Esophagus squamous epithelium (tissue), 5 donors: ENCODE results near the gene PLK1. TPM values are rescaled to one million over a fixed set of nuclear protein-coding genes. Genes with fewer than 3 reads are reported as not detected.

Source experiments
- DNase-seq: peaks from one replicate; lab custom pipeline; 2025; lab: John Stamatoyannopoulos, UW
- H3K27ac ChIP-seq, 4 donors: fragments of 200-600 bp; sonication (generic); one replicate each; pipeline ENCODE4 v1.5.1; 2016 to 2019; ENCODE audit warnings: mild to moderate bottlenecking in 1 of 4
- H3K27me3 ChIP-seq, 4 donors: fragments of 200-600 bp; sonication (generic); 1 replicate in 3 of 4; 2 replicates in 1 of 4; pipeline versions ENCODE4 v1.5.1 to v1.6.0; 2017 to 2021; ENCODE audit warnings: antibody characterized with exemption in 1 of 4
- H3K36me3 ChIP-seq, 3 donors: fragments of 200-600 bp; sonication (generic); one replicate each; pipeline ENCODE4 v1.5.1; 2016 to 2019
- H3K4me1 ChIP-seq, 3 donors: fragments of 200-600 bp; sonication (generic); one replicate each; pipeline ENCODE4 v1.5.1; 2017 to 2019
- H3K4me3 ChIP-seq, 4 donors: fragments of 200-600 bp; sonication (generic); 1 replicate in 3 of 4; 2 replicates in 1 of 4; pipeline ENCODE4 v1.5.1; 2016 to 2019; ENCODE audit warnings: mild to moderate bottlenecking in 2 of 4, moderate library complexity in 1 of 4
- H3K9me3 ChIP-seq, 3 donors: fragments of 200-600 bp; sonication (generic); one replicate each; pipeline ENCODE4 v1.5.1; 2016 to 2019
- POLR2A ChIP-seq, 4 donors: fragments of 450-650 bp; IDR thresholded peaks; one replicate each; pipeline ENCODE4 v1.6.1; 2017; ENCODE audit warnings: antibody characterized with exemption in 4 of 4, mild to moderate bottlenecking in 4 of 4, moderate library complexity in 3 of 4
- WGBS, 2 donors: methylation state at CpG; one replicate each; pipeline ENCODE4 v1.1.5; 2018; 5-methylcytosine and 5-hydroxymethylcytosine counted together
- intact Hi-C: fragments of 100-400 bp; cut with DNase I; formaldehyde crosslinking; loops from one replicate; pipeline ENCODE4 v1.15.0; 2022
- total RNA-seq, 4 donors: library from RNA; depleted of rRNA; stranded (reverse); fragments of >200 nt; gene quantifications; one replicate each; pipeline ENCODE4 v1.1.0, GENCODE V29; 2016
- TF ChIP-seq, protein P1 (sequence below), 6 experiments: fragments of 450-650 bp in 4 of 6; fragments of 200-600 bp in 2 of 6; sonication (generic) in 2 of 6; IDR thresholded peaks; one replicate each; pipeline ENCODE4 v1.5.1; 2016 to 2019; ENCODE audit warnings: antibody characterized with exemption in 6 of 6, mild to moderate bottlenecking in 4 of 6, moderate library complexity in 4 of 6
- donor health status: DM: yes; HTN: yes; CAD: no.

The PLK1 gene
- total RNA-seq, 4 donors from 2014 or later: 13.0 to 45.3 (median 17.7) TPM

GRCh38 chr16:23694265-23694643 is 15.6 kb downstream of the PLK1 start:
- peaks cover 8 to 22% (median 16%) of the 10 kb centered on the region in 3 donors for H3K36me3 ChIP-seq
- intact Hi-C loops: no loop called here
- no peaks in the 10 kb centered on the region for H3K9me3 ChIP-seq
- no peak overlapping the region for H3K4me3 ChIP-seq
- H3K27me3 ChIP-seq: peaks cover 0 to 6% (median 0%) of the 10 kb centered on the region in 4 donors
- peaks cover 0 to 15% (median 0%) of the 10 kb centered on the region in 3 donors for H3K4me1 ChIP-seq
- H3K27ac ChIP-seq: no peak overlapping the region
- 96 to 100% methylated on average over 4 of the region's 4 CpGs for WGBS, 2 donors
- TF ChIP-seq, protein P1, sequence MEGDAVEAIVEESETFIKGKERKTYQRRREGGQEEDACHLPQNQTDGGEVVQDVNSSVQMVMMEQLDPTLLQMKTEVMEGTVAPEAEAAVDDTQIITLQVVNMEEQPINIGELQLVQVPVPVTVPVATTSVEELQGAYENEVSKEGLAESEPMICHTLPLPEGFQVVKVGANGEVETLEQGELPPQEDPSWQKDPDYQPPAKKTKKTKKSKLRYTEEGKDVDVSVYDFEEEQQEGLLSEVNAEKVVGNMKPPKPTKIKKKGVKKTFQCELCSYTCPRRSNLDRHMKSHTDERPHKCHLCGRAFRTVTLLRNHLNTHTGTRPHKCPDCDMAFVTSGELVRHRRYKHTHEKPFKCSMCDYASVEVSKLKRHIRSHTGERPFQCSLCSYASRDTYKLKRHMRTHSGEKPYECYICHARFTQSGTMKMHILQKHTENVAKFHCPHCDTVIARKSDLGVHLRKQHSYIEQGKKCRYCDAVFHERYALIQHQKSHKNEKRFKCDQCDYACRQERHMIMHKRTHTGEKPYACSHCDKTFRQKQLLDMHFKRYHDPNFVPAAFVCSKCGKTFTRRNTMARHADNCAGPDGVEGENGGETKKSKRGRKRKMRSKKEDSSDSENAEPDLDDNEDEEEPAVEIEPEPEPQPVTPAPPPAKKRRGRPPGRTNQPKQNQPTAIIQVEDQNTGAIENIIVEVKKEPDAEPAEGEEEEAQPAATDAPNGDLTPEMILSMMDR (IDR thresholded peaks at IDR 0.05): no peak
- no peak for TF ChIP-seq POLR2A (IDR thresholded peaks at IDR 0.05)
- DNase-seq: no peak

DNA sequence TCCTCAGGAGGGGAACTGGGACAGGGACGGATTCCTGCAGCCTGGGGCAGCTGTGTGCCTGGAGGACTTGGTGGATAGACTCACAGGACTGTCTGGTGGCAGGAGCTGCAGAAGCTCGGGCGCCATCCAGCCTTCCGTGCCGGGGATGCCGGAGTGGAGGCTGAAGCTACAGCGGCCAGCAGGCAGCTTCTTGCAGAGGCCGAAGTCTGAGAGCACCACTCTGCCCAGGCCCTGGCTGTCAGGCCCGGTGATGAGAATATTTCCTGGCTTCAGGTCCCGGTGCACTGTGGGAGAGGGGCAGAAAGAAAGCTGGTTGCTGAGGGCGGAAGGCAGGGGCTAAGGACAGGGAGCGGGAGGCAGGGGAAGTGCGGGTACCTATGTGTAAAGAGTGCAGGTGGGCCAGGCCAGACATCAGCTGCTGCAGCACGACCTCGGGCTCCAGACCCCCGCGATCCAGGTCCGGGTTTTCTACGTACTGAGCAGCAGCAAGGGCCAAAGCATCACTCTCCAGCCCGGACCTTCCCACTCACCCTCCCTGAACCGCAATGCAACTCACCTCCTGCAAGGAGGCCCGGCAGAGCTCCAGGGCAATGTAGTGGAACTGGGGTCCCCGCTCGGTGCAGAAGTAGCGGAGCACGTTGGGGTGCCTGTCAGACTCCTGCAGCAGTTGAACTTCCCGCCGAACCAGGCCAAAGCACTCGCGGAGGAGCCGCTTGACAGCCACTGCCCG is 16.1 kb downstream of the PLK1 start:
- Histone ChIP-seq H3K27ac (no peak overlapping the region), H3K36me3 (peaks cover 2 to 16% (median 11%) of the 10 kb centered on the region in 3 donors), H3K4me3 (peak overlapping the region in 2 of 4 donors; percentile 12 to 15), H3K4me1 (peaks cover 0 to 18% (median 0%) of the 10 kb centered on the region in 3 donors), H3K27me3 (peaks cover 0 to 6% (median 0%) of the 10 kb centered on the region in 4 donors), H3K9me3 (no peaks in the 10 kb centered on the region)
- DNase-seq: no peak
- intact Hi-C loops: no loop called here
- no peak for TF ChIP-seq POLR2A (IDR thresholded peaks at IDR 0.05)
- TF ChIP-seq, protein P1 (IDR thresholded peaks at IDR 0.05): no peak
- WGBS, 2 donors: 24 to 31% methylated on average over 10 to 22 of the region's 32 CpGs

DNA sequence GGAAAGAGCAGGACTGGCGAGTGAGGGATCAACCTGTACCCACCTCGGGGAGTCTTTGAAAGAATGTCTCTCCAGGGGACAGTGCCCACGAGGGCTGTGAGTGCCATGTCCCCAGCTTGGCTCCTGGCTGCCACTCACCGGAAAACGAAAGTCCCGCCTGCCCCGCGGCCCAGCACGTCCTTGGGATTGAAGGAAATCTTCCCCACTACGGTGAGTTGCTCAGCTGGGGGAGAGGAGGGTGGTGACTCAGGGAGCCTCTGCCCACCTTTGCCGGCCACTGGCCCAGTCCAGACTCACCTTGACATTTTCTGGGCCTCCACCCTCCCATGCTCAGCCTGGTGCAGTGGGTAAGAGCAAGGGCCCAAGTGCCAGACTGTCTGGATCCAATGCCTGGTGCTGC is 17.1 kb downstream of the PLK1 start:
- no peaks in the 10 kb centered on the region for H3K9me3 ChIP-seq
- no peak overlapping the region for H3K27ac ChIP-seq
- peaks cover 0 to 18% (median 0%) of the 10 kb centered on the region in 3 donors for H3K4me1 ChIP-seq
- intact Hi-C loops: no loop called here
- TF ChIP-seq POLR2A (IDR thresholded peaks at IDR 0.05): no peak
- TF ChIP-seq, protein P1 (IDR thresholded peaks at IDR 0.05): no peak
- peaks cover 0 to 11% (median 0%) of the 10 kb centered on the region in 4 donors for H3K27me3 ChIP-seq
- no peak overlapping the region for H3K4me3 ChIP-seq
- H3K36me3 ChIP-seq: peaks cover 0 to 7% (median 1%) of the 10 kb centered on the region in 3 donors
- WGBS, 2 donors: 73 to 80% methylated on average over 6 of the region's 11 CpGs
- no peak for DNase-seq

GRCh38 chr16:23699100-23699499 is 20.4 kb downstream of the PLK1 start:
- Histone ChIP-seq H3K4me3 (no peak overlapping the region), H3K27me3 (peaks cover 0 to 15% (median 0%) of the 10 kb centered on the region in 4 donors), H3K4me1 (peaks cover 0 to 18% (median 0%) of the 10 kb centered on the region in 3 donors), H3K27ac (peak overlapping the region in 3 of 4 donors; percentile 3 to 45 (median 39)), H3K9me3 (peaks cover 0 to 4% (median 0%) of the 10 kb centered on the region in 3 donors), H3K36me3 (no peaks in the 10 kb centered on the region)
- DNase-seq: no peak
- intact Hi-C loops: no loop called here
- WGBS, 2 donors: 57 to 75% methylated on average over 3 to 4 of the region's 4 CpGs
- TF ChIP-seq, protein P1 (IDR thresholded peaks at IDR 0.05): no peak
- no peak for TF ChIP-seq POLR2A (IDR thresholded peaks at IDR 0.05)

DNA sequence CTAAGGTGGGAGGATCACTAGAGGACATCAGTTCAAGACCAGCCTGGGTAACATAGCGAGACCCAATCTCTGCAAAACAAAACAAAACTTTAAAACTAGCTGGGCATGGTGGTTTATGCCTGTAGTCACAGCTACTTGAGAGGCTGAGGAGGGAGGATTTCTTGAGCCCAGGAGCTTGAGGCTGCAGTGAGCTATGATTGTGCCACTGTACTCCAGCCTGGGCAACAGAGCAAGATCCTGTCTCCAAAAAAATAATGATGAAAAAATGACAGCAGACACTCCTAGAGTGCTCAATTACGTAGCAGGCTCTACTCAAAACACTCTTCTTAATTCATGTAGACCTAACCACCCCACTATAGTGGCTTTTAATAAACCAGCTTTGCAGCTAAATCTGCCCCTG is 21.4 kb downstream of the PLK1 start:
- DNase-seq: no peak
- Histone ChIP-seq H3K36me3 (no peaks in the 10 kb centered on the region), H3K27me3 (peaks cover 0 to 19% (median 0%) of the 10 kb centered on the region in 4 donors), H3K4me3 (no peak overlapping the region), H3K4me1 (peaks cover 0 to 10% (median 0%) of the 10 kb centered on the region in 3 donors), H3K27ac (no peak overlapping the region), H3K9me3 (peaks cover 0 to 4% (median 0%) of the 10 kb centered on the region in 3 donors)
- WGBS, 2 donors: 80 to 100% methylated on average over 2 of the region's 2 CpGs
- TF ChIP-seq POLR2A (IDR thresholded peaks at IDR 0.05): no peak
- TF ChIP-seq, protein P1 (IDR thresholded peaks at IDR 0.05): no peak
- intact Hi-C loops: no loop called here
